ENCODE results near the gene HAGH.

The HAGH gene

DNA sequence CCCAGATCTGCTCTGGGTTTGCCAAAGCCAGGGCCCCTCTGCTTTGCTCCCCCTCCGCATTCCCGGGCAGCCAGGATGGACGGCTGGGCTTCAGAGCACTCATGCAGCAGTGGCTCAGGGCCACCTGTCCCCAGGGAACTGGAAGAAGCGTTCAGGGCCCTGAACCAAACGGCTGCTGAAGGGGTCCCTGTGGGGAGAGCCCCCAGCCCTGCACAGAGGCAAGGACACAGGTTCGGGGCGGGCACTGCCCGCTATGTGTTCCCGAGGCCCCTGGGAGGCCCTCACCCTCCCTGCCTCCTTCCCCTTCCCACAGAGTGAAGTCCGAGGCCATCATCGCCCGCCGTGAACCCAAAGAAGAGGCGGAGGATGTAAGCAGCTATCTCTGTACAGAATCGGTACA lies 65.7 kb downstream of the HAGH start:
- no peak for DNase-seq

GRCh38 chr16:1759511-1759910 lies 67.1 kb downstream of the HAGH start:
- DNase-seq, result no peak

DNA sequence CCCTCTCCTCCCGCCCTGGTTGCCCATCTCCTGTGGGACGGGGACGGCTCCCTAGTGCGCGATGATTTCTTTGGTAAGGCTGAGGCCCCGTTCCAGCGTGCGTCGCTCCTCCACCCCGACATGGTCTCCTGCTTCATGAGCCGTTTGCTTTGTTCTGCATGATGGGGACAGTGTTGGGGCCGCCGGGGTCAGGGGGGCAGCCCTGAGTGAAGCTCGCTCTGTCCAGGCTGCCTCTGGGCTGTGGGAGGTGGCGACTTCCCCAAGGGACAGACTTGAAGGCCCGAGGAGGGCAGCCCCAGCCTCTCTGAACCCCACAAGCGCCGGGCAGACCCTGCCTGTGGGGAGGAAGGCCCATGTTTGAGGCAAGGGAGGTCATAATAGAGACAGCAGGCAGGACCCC lies 67.7 kb downstream of the HAGH start:
- no peak for DNase-seq

DNA sequence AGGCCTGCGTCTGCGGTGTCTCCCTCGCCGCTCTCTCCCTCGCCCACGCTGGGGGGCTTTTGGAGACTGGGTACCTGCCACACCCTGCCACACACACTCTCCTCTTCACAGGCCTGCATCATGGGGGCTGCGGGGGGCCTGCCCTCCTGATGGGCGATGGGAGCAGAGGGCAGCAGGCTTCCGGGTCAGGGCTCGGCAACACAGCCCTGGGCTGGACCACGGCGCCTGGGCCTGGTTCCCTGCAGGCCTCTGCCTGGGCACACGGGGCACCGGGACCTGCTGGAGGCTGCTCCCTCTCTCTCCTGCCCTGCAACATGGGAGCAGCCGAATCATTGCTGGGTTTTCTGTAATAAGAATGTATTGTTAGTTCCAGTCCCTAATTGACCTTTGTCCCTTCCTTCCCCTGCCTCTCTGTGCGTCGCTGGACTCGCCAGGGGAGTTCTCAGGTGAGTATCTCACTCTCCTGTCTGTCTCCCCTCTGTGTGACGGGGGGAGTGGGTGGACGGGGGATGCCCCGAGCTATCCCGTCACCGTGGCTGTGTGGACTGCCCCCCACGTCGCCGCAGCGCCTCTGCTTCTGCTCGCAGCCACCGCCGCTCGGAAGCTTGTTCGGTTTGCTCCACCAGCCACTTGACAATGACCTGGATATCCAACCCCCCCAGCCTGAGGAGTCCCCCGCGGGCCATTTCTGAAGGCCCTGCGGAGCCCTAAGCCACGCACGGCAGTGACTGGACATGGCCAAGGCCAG lies 68.7 kb downstream of the HAGH start:
- no peak for DNase-seq

Measured in DMS79 (cell line).